ENCODE measurements around the gene RHNO1.

The RHNO1 gene

DNA sequence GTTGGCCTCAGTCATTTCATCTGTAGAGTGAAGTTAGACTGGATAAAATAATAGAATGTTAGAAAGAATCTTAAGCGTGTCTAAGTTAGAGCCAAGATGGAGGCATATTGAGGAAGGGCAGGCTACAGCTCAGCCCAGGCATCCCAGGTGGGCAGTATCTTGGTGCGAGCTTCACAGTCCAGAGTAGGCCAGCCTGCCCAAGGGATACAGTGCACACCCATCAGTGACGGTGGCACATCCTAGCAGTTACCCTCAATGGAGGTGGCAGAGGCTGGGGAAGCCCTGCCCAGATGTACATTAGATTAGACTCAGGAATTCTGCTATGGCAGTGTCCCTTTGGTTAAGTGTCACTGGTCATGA is 35.2 kb downstream of the RHNO1 start:
- DNase-seq = no peak

DNA sequence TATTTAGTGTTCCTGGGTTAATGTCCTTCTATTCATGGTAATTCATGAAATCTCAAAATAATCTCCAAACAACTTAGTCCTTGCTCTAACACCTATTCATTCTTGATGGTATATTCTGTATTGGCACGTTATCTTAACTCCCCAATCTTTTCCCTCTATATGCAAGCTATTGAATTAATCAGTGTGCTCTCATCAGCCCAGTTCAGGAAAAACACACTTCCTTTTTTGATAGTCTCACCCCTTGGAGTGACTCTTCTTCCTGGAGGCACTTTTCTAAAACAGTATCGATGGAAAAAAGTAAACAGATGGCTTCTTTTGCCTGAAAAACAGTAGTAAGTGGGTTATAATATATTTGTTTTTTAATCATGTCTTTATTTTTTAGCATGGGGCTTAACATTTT is 42.2 kb downstream of the RHNO1 start:
- DNase-seq = no peak

DNA sequence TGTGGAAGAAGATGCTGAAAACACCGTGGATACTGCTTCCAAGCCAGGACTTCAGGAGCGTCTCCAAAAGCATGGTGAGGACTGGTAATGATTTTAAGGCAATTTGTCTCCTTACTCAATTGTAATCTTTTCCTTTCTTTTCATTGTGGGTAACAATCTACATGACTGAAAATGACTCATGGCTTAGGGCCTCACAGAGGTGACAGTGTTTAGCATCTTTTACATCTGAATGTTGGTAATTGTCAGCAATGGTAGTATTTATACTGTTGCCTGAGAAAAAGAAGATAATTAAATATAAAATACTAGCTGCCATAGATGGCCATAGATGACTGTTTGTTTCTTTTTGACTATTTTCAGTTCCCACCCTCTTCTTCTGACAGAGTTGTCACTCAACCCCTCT is 45.3 kb downstream of the RHNO1 start:
- DNase-seq = no peak

DNA sequence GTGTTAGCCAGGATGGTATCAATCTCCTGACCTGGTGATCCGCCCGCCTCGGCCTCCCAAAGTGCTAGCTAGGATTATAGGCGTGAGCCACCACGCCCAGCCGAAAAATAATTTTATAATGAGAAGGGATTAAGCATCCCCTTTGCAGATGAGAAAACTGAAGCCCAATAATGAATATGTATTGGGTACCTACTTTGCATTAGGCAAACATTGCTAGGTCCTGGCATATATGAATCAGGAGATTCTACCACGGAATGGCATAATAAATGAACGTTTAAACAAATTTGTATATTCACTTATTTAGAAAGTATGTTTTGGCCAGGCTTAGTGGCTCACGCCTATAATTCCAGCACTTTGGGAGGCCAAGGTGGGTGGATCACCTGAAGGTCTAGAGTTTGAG is 46.0 kb downstream of the RHNO1 start:
- no peak for DNase-seq

DNA sequence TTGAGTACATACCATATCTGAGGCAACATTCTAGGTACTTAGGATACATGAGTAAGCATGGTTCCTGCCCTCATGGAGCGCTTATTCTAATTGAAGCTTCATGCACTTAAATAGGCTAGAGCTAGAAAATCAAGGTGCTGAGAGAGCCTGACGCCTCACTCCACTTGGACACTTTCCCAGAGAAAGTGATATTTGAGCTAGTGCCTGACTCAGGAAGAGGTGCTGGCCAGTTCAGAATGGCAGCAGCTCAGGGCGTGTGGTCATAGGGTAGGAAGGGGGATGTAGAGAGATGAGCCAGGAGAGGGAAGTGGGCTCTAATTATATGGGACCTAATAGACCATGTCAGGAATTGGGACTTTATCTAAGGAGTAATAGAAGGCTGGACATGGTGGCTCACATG is 47.0 kb downstream of the RHNO1 start:
- no peak for DNase-seq

DNA sequence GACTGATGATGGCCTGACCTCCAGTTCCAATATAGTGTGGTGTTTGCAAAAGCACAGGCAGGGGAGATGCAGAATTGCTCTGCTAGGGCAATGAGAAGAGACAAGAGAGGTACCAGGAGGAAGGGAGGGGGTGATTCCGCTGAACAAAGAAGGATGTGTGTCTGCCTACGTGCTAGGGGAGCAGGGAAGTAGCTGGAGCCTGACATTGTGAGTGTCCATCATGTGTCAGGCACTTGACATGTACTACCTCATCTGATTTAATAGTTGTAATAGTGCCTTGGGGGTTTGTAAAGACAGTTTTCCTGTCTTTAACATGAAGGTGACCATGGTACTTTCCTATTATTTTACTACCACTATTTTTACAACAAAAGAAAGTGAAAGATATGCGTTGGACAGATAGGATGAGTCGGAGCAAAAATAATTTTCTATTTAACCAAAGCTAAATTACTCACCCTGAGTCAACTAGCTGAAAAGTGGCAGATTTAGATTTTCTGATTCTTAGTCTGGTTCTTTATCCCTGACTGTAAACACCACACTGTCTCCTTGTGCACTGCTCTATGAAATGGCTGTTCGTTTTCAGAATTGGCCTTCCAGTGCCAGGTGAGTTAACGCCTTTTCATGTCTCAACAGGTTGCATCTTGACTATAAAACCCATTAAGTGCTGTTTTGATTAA is 48.4 kb downstream of the RHNO1 start:
- no peak for DNase-seq

DNA sequence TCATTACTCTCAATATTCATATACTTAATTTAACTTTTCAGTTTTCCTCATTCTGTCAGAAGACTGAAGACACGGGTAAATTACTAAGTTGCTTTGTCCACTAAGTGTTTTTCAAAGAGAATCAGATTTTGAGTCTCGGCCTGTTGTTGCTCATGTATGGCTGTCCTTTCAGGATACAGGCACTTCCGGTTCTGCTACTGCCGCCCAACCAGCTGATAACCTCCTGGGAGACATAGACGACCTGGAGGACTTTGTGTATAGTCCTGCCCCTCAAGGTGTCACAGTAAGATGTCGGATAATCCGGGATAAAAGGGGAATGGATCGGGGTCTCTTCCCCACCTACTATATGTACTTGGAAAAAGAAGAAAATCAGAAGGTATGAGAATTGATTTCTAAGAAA is 53.8 kb downstream of the RHNO1 start:
- DNase-seq = no peak

DNA sequence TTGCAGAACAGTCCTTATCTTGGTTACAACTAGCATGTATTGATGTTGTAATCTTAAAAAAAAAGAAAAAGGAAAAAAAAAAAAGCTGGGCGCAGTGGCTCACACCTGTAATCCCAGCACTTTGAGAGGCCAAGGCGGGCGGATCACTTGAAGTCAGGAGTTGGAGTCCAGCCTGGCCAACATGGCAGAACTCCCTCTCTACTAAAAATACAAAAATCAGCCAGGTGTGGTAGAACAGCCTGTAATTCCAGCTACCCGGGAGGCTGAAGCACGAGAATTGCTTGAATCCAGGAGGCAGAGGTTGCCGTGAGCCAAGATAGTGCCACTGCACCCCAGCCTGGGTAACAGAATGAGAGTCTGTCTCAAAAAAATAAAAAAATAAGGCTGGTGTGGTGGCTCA is 56.6 kb downstream of the RHNO1 start:
- DNase-seq = no peak

DNA sequence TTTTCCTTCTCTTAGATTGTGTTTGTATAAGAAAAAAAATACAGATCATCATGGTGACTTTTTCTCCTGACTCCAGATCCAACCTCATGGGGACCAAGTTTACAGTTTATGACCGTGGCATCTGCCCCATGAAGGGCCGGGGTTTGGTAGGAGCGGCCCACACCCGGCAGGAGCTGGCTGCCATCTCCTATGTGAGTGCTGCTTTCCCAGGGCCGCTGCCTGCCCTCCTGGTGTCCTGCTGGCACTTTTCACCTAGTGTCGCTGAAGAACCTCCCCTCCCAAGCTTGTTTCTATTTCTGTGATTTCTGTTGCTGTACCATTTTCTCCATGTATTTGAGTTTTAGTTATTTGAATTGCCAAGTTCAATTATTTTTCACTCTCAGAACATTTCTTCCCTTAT is 57.3 kb downstream of the RHNO1 start:
- DNase-seq = no peak

DNA sequence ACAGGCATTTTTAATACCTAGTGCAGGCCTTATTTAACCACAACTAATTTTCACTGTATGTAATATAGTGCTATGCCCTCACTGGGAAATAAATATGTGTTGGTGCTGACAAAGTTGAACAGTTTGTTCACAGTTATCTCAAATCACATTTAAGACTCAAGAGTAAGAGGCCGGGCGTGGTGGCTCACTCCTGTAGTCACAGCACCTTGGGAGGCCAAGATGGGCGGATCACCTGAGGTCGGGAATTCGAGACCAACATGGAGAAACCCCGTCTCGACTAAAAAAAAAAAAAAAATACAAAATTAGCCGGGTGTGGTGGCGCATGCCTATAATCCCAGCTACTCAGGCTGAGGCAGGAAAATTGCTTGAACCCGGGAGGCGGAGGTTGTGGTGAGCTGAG is 59.3 kb downstream of the RHNO1 start:
- DNase-seq = no peak

DNA sequence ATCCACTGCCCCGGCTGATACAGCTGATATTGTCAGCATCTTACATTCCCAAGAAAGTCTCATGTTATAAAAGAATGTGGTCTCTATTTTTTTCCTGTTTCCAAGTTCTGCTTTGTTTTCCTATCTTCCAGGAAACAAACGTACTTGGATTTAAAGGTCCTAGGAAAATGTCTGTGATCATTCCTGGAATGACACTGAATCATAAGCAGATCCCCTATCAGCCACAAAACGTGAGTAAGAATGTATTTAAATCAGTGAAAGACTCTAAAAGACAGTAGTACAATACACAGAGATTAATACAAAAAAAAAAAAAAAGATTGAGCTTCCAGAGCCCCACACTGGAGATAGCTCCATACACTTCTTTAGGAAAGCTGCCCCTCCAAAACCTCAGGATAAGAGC is 60.5 kb downstream of the RHNO1 start:
- DNase-seq = no peak
